GM12891 (cell line): ENCODE data around the gene CD19.

Experiments
- POLR2A ChIP-seq: IDR thresholded peaks from 2 replicates; pipeline ENCODE4 v1.6.1; 2011; ENCODE audit warnings: low read depth, low read length, control low read depth
- POLR2AphosphoS5 ChIP-seq: IDR thresholded peaks from 2 replicates; pipeline ENCODE4 v1.6.1; 2011; ENCODE audit warnings: low read depth, low read length, control low read depth
- SPI1 ChIP-seq: IDR thresholded peaks from 2 replicates; pipeline ENCODE4 v1.6.1; 2011; ENCODE audit warnings: low read depth, low read length, control low read depth
- TAF1 ChIP-seq: IDR thresholded peaks from 2 replicates; pipeline ENCODE4 v1.6.1; 2011; ENCODE audit warnings: low read depth, low read length, control low read depth

DNA sequence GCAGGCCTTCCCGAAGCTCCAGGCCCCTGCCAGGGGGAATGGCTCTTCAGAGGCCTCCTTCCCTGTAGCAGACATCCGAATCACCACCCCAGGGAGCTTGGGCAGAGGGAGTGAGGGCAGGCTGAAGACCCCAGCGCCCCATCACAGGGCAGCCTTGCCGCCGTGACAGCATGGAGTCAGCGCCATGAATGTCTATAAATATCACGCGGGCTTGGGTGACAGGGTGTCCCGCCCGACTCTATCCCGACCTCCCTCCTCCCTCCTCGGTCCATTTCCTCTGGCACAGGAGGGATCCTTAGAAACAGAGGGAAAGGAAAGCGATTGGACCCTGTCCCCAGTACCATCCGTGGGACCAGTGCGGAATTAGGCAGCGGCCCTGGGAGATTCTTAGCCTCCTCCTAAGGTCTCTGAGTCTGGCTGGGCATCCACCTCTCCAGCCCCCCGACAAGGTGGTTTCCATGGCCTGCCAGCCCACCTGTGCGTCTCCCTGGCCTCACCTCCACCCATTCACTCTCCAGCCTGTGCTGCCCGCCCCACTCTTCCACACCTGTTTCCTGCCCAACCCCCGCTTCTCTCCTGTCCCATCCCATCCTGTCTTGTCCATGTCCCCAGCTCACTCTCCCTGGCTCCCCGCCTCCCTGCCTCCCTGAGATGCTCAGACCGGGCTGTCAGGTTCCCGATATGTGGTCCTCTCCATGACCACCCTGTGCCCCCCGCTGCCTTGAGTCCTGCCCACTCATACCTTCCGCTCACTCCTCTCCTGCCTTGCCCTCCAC lies 48.4 kb upstream of the CD19 start:
- TF ChIP-seq POLR2AphosphoS5 (no peak), POLR2A (no peak), TAF1 (no peak), SPI1 (no peak)
